IgD-negative memory B cell (primary cell): Measurements from ENCODE around the gene TBC1D10A. TPM values are rescaled to one million over a fixed set of nuclear protein-coding genes. Genes with fewer than 3 reads are reported as not detected.
"Not testable (repeated sequence)": the region's sequence is repeated elsewhere in the genome, so short reads cannot be mapped to it uniquely, and the experiment has no call there.

Experiments
- H3K27ac Mint-ChIP-seq, 3 donors: one replicate each; pipeline ENCODE4 v1.8.0; 2020 to 2022; ENCODE audit warnings: mild to moderate bottlenecking in 3 of 3, mixed read lengths in 3 of 3, moderate library complexity in 1 of 3
- H3K27me3 Mint-ChIP-seq: one replicate; pipeline ENCODE4 v1.8.0; 2021; ENCODE audit warnings: mixed read lengths
- H3K36me3 Mint-ChIP-seq: one replicate; pipeline ENCODE4 v1.8.0; 2020; ENCODE audit warnings: mild to moderate bottlenecking, mixed read lengths
- H3K4me1 Mint-ChIP-seq, 3 donors: one replicate each; pipeline ENCODE4 v1.8.0; 2020 to 2022; ENCODE audit warnings: mixed read lengths in 3 of 3, mild to moderate bottlenecking in 1 of 3
- H3K4me3 Mint-ChIP-seq, 4 donors: one replicate each; pipeline ENCODE4 v1.8.0; 2020 to 2022; ENCODE audit warnings: mild to moderate bottlenecking in 4 of 4, mixed read lengths in 4 of 4, moderate library complexity in 3 of 4
- H3K9me3 Mint-ChIP-seq, 3 donors: one replicate each; pipeline ENCODE4 v1.8.0; 2020 to 2021; ENCODE audit warnings: mixed read lengths in 3 of 3, mild to moderate bottlenecking in 1 of 3
- polyA plus RNA-seq: library from polyadenylated mRNA; unstranded; fragments of 300-500 nt; fragmentation: Illumina TruSeq; gene quantifications from one replicate; pipeline ENCODE4 v1.2.3, GENCODE V29; 2021

The TBC1D10A gene
- polyA plus RNA-seq, 1 donor from 2014 or later: 44.0 TPM

- H3K36me3 Mint-ChIP-seq: peaks cover 2% of the 10 kb centered on the region
- peak overlapping the region; percentile 94 to 99 (median 99) for H3K4me3 Mint-ChIP-seq
- peak overlapping the region; percentile 95 to 99 (median 96) for H3K27ac Mint-ChIP-seq
- no peaks in the 10 kb centered on the region for H3K9me3 Mint-ChIP-seq
- H3K27me3 Mint-ChIP-seq: no peaks in the 10 kb centered on the region
- peaks cover 26 to 39% (median 37%) of the 10 kb centered on the region in 3 donors for H3K4me1 Mint-ChIP-seq
Measured at GRCh38 chr22:30357236-30357570, 30.5 kb upstream of the TBC1D10A start.

- peaks cover 2% of the 10 kb centered on the region for H3K36me3 Mint-ChIP-seq
- no peaks in the 10 kb centered on the region for H3K27me3 Mint-ChIP-seq
- peak within 1 kb of the TSS; percentile 95 to 99 (median 96) for H3K27ac Mint-ChIP-seq
- H3K4me3 Mint-ChIP-seq: peak within 1 kb of the TSS; percentile 94 to 99 (median 99)
- peaks cover 27 to 42% (median 39%) of the 10 kb centered on the region in 3 donors for H3K4me1 Mint-ChIP-seq
- H3K9me3 Mint-ChIP-seq: no peaks in the 10 kb centered on the region
Measured at GRCh38 chr22:30356449-30357235, 29.9 kb upstream of the TBC1D10A start, which contains the start of the genes CCDC157 and SF3A1. Gene CCDC157, plus strand, starts transcription at chr22:30357007. Its CDS starts 8,994 bp downstream, at chr22:30366001. Gene SF3A1, minus strand, starts transcription at chr22:30356894. Its CDS starts 102 bp downstream, at chr22:30356792.

GRCh38 chr22:30354644-30355043 is 27.9 kb upstream of the TBC1D10A start:
- H3K4me1 Mint-ChIP-seq: peaks cover 41 to 55% (median 49%) of the 10 kb centered on the region in 3 donors
- peak overlapping the region; percentile 94 to 99 (median 99) for H3K4me3 Mint-ChIP-seq
- no peaks in the 10 kb centered on the region for H3K27me3 Mint-ChIP-seq
- peak overlapping the region in 1 of 3 donors; percentile 95 for H3K27ac Mint-ChIP-seq
- no peaks in the 10 kb centered on the region for H3K9me3 Mint-ChIP-seq
- H3K36me3 Mint-ChIP-seq: peaks cover 2% of the 10 kb centered on the region

GRCh38 chr22:30351226-30351625 is 24.5 kb upstream of the TBC1D10A start:
- Mint-ChIP-seq H3K4me3 (no peak overlapping the region), H3K27ac (peak overlapping the region in 2 of 3 donors; percentile 2 to 53), H3K27me3 (no peaks in the 10 kb centered on the region), H3K9me3 (no peaks in the 10 kb centered on the region), H3K36me3 (peaks cover 2% of the 10 kb centered on the region), H3K4me1 (peaks cover 41 to 47% (median 46%) of the 10 kb centered on the region in 3 donors)

- H3K4me1 Mint-ChIP-seq: peaks cover 20 to 27% (median 26%) of the 10 kb centered on the region in 3 donors
- H3K4me3 Mint-ChIP-seq: no peak overlapping the region
- H3K27ac Mint-ChIP-seq: peak overlapping the region in 1 of 3 donors; percentile 35
Measured at GRCh38 chr22:30348809-30349208, 22.1 kb upstream of the TBC1D10A start.

GRCh38 chr22:30348404-30348803 is 21.7 kb upstream of the TBC1D10A start:
- H3K27me3 Mint-ChIP-seq: no peaks in the 10 kb centered on the region
- no peaks in the 10 kb centered on the region for H3K9me3 Mint-ChIP-seq
- no peak overlapping the region for H3K4me3 Mint-ChIP-seq
- H3K4me1 Mint-ChIP-seq: peaks cover 16 to 25% (median 24%) of the 10 kb centered on the region in 3 donors
- peak overlapping the region in 1 of 3 donors; percentile 35 for H3K27ac Mint-ChIP-seq
- peaks cover 3% of the 10 kb centered on the region for H3K36me3 Mint-ChIP-seq

More at GRCh38 chr22:30348809-30349208, 22.1 kb upstream of the TBC1D10A start:
- Mint-ChIP-seq H3K36me3 (peaks cover 2% of the 10 kb centered on the region), H3K27me3 (no peaks in the 10 kb centered on the region), H3K9me3 (no peaks in the 10 kb centered on the region)

- H3K9me3 Mint-ChIP-seq: no peaks in the 10 kb centered on the region
- H3K4me1 Mint-ChIP-seq: peaks cover 16 to 27% (median 18%) of the 10 kb centered on the region in 3 donors
- H3K36me3 Mint-ChIP-seq: peaks cover 5% of the 10 kb centered on the region
- H3K27ac Mint-ChIP-seq: peak overlapping the region in 1 of 3 donors; percentile 67
- no peaks in the 10 kb centered on the region for H3K27me3 Mint-ChIP-seq
- H3K4me3 Mint-ChIP-seq: peak overlapping the region in 1 of 4 donors; percentile 64
Measured at GRCh38 chr22:30347255-30347892, 20.6 kb upstream of the TBC1D10A start.

GRCh38 chr22:30344447-30345200 is 17.9 kb upstream of the TBC1D10A start:
- Mint-ChIP-seq H3K36me3 (peaks cover 5% of the 10 kb centered on the region), H3K27ac (no peak overlapping the region)

GRCh38 chr22:30340911-30341685 is 14.4 kb upstream of the TBC1D10A start:
- H3K9me3 Mint-ChIP-seq: no peaks in the 10 kb centered on the region
- no peak overlapping the region for H3K4me3 Mint-ChIP-seq
- H3K27me3 Mint-ChIP-seq: no peaks in the 10 kb centered on the region
- peak overlapping the region in 2 of 3 donors; percentile 42 to 84 for H3K27ac Mint-ChIP-seq
- peaks cover 0 to 2% (median 0%) of the 10 kb centered on the region in 3 donors for H3K4me1 Mint-ChIP-seq
- H3K36me3 Mint-ChIP-seq: peaks cover 5% of the 10 kb centered on the region

More at GRCh38 chr22:30344447-30345200, 17.9 kb upstream of the TBC1D10A start:
- Mint-ChIP-seq H3K4me3 (no peak overlapping the region), H3K4me1 (peaks cover 0 to 12% (median 7%) of the 10 kb centered on the region in 3 donors), H3K9me3 (no peaks in the 10 kb centered on the region), H3K27me3 (no peaks in the 10 kb centered on the region)

GRCh38 chr22:30338802-30339201 is 12.1 kb upstream of the TBC1D10A start:
- H3K9me3 Mint-ChIP-seq: no peaks in the 10 kb centered on the region
- H3K27ac Mint-ChIP-seq: peak overlapping the region in 1 of 3 donors; percentile 74
- peaks cover 0 to 2% (median 0%) of the 10 kb centered on the region in 3 donors for H3K4me1 Mint-ChIP-seq
- H3K4me3 Mint-ChIP-seq: no peak overlapping the region
- H3K36me3 Mint-ChIP-seq: peaks cover 5% of the 10 kb centered on the region
- H3K27me3 Mint-ChIP-seq: no peaks in the 10 kb centered on the region

GRCh38 chr22:30338341-30338740 is 11.6 kb upstream of the TBC1D10A start:
- H3K4me3 Mint-ChIP-seq: peak overlapping the region in 1 of 4 donors; percentile 29
- H3K27ac Mint-ChIP-seq, H3K36me3 Mint-ChIP-seq, H3K27me3 Mint-ChIP-seq, H3K4me1 Mint-ChIP-seq, H3K9me3 Mint-ChIP-seq: not testable (repeated sequence)

GRCh38 chr22:30337461-30337778 is 10.7 kb upstream of the TBC1D10A start:
- H3K27ac Mint-ChIP-seq: peak overlapping the region in 1 of 3 donors; percentile 59
- H3K36me3 Mint-ChIP-seq: no peaks in the 10 kb centered on the region
- H3K4me3 Mint-ChIP-seq: no peak overlapping the region
- no peaks in the 10 kb centered on the region for H3K9me3 Mint-ChIP-seq
- no peaks in the 10 kb centered on the region for H3K4me1 Mint-ChIP-seq
- no peaks in the 10 kb centered on the region for H3K27me3 Mint-ChIP-seq

- Mint-ChIP-seq H3K27ac (peak overlapping the region in 1 of 3 donors; percentile 76), H3K36me3 (no peaks in the 10 kb centered on the region), H3K27me3 (no peaks in the 10 kb centered on the region)
Measured at GRCh38 chr22:30336752-30337460, 10.2 kb upstream of the TBC1D10A start.

GRCh38 chr22:30335236-30335635 is 8.5 kb upstream of the TBC1D10A start:
- H3K27ac Mint-ChIP-seq: no peak overlapping the region
- H3K9me3 Mint-ChIP-seq: no peaks in the 10 kb centered on the region

More at GRCh38 chr22:30336752-30337460, 10.2 kb upstream of the TBC1D10A start:
- no peaks in the 10 kb centered on the region for H3K9me3 Mint-ChIP-seq
- H3K4me3 Mint-ChIP-seq: no peak overlapping the region
- no peaks in the 10 kb centered on the region for H3K4me1 Mint-ChIP-seq

More at GRCh38 chr22:30335236-30335635, 8.5 kb upstream of the TBC1D10A start:
- Mint-ChIP-seq H3K36me3 (peaks cover 2% of the 10 kb centered on the region), H3K27me3 (no peaks in the 10 kb centered on the region), H3K4me1 (no peaks in the 10 kb centered on the region), H3K4me3 (no peak overlapping the region)
